ENCODE results near the gene BRD9. TPM values are rescaled to one million over a fixed set of nuclear protein-coding genes. Genes with fewer than 3 reads are reported as not detected.

BRD9 gene
- total RNA-seq, 2 experiments from 2014 or later = 46.7 to 49.7 TPM

- intact Hi-C loops (cut with DNase I, micrococcal nuclease) = no loop called here
- H3K9me3 Mint-ChIP-seq (ENCODE audit: low read depth) = no peaks in the 10 kb centered on the region
- CTCF ChIA-PET = no interaction called here
- H3K4me3 Mint-ChIP-seq = no peak overlapping the region
- no peak for DNase-seq
- H3K36me3 Mint-ChIP-seq (ENCODE audit: low read depth) = peaks cover 65% of the 10 kb centered on the region
- POLR2A ChIA-PET = no interaction called here
- H3K4me1 Mint-ChIP-seq = no peaks in the 10 kb centered on the region
- H3K27ac Mint-ChIP-seq = no peak overlapping the region
- no peaks in the 10 kb centered on the region for H3K27me3 Mint-ChIP-seq
- ATAC-seq = no peak
These were observed 20.3 kb downstream of the BRD9 start for GRCh38 chr5:872301-872700.

DNA sequence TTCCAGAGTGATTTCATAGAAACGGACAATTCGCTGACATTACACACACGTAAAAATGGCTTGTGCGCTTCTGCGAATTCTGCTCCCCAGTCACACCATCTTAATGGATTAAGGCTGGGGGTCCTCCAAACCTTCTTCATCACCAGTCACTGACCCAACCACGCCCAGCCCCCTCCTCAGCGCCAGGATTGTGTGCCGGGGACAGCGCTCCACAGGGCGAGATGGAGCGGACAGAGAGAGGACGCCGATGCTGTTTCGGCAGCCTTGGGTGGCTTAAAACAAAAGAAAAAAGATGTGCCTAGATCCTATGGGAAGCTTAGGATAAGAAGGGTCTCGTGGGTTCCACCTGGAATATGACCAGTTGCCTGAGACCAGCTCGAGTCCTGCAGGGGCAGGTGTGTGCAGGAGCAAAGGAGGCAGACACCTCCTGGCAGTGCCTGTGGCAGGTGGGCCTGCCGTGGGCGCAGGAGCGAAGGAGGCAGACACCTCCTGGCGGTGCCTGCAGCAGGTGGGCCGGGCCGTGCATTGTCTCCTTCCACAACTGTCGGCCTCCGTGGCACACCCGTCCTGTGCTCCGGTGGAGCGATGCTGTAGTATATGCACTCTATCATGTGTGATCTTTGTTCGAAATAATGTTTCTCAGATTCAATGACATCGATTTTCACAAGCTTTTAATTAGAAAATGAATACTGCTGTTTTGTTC, 20.9 kb downstream of the BRD9 start:
- ChIA-PET CTCF (no interaction called here), POLR2A (no interaction called here)
- no peaks in the 10 kb centered on the region for H3K9me3 Mint-ChIP-seq (ENCODE audit: low read depth)
- no peak overlapping the region for H3K27ac Mint-ChIP-seq
- no peaks in the 10 kb centered on the region for H3K27me3 Mint-ChIP-seq
- intact Hi-C loops (cut with DNase I, micrococcal nuclease) = no loop called here
- DNase-seq (no peak), ATAC-seq (no peak)
- peaks cover 62% of the 10 kb centered on the region for H3K36me3 Mint-ChIP-seq (ENCODE audit: low read depth)
- no peak overlapping the region for H3K4me3 Mint-ChIP-seq
- H3K4me1 Mint-ChIP-seq = no peaks in the 10 kb centered on the region

DNA sequence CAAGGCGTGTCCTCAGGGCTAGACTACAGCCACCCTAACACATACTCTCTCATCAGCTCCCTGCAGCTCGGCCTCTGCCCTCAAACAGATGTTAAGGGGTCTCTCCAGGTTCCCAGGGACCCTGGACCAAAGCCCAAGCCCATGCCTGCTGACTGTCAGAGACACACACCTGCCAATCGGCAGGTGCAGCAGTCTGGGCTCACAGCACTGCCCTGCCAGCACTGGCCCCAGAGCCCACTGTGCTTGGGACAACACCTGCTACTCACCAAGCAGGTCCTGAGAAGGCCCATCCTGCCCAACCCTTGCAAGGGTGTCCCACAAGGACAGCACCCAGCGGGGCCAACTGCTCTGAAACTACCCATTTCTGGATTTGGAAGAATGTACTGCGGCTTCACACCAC, 21.6 kb downstream of the BRD9 start:
- Mint-ChIP-seq H3K36me3 (ENCODE audit: low read depth) (peaks cover 61% of the 10 kb centered on the region), H3K27me3 (no peaks in the 10 kb centered on the region), H3K4me1 (no peaks in the 10 kb centered on the region), H3K4me3 (no peak overlapping the region), H3K27ac (no peak overlapping the region), H3K9me3 (ENCODE audit: low read depth) (no peaks in the 10 kb centered on the region)
- DNase-seq = no peak
- no peak for ATAC-seq
- ChIA-PET CTCF (no interaction called here), POLR2A (no interaction called here)
- intact Hi-C loops (cut with DNase I, micrococcal nuclease) = no loop called here

DNA sequence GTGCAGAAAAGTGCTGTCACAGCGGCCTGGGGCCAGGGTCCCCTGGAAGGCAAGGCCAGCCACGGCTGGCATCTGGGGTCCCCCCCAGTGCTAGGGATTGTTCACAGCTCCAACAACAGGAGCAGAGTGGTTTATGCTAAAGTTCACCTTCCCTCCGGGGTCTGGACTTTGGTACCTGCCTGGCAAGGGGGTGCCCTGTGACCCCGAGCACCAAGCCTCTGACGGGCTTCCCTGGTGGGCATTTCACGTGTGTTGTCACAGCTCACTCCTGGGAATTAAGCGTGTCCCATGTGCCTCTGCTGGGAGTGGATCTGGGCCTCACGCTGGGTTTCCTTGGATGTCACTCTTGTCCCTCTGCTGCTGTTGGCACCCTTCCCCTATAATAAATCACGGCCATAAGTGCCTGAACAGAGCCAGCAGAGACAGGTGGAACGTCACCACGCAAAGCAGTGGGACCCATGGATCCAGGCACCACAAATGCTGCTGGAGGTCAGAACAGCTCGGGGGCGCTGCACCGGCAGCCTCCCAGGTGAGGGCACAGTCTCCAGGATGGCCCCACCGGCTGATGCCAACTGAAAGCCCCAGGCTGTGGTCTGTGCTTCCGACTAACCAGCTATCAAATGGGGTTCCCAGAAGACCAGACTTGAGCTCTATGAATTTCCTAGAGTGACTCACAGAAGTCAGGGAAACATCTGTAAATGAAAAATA, 24.0 kb downstream of the BRD9 start:
- peaks cover 51% of the 10 kb centered on the region for H3K36me3 Mint-ChIP-seq (ENCODE audit: low read depth)
- H3K4me1 Mint-ChIP-seq = no peaks in the 10 kb centered on the region
- no peaks in the 10 kb centered on the region for H3K27me3 Mint-ChIP-seq
- no peak overlapping the region for H3K4me3 Mint-ChIP-seq
- CTCF ChIA-PET = no interaction called here
- POLR2A ChIA-PET = no interaction called here
- intact Hi-C loops (cut with DNase I, micrococcal nuclease) = no loop called here
- no peak overlapping the region for H3K27ac Mint-ChIP-seq
- ATAC-seq (no peak), DNase-seq (no peak)
- H3K9me3 Mint-ChIP-seq (ENCODE audit: low read depth) = no peaks in the 10 kb centered on the region

GRCh38 chr5:867300-867870, 25.2 kb downstream of the BRD9 start:
- Mint-ChIP-seq H3K36me3 (ENCODE audit: low read depth) (peaks cover 48% of the 10 kb centered on the region), H3K9me3 (ENCODE audit: low read depth) (no peaks in the 10 kb centered on the region), H3K27ac (no peak overlapping the region), H3K27me3 (no peaks in the 10 kb centered on the region), H3K4me1 (no peaks in the 10 kb centered on the region), H3K4me3 (no peak overlapping the region)
- ChIA-PET CTCF (no interaction called here), POLR2A (interaction anchor here (0.6 kb wide), 1 partner anchor 925 kb away, joined by 4 read pairs; no protein-coding TSS in a partner anchor)
- ATAC-seq (no peak), DNase-seq (no peak)
- intact Hi-C loops (cut with DNase I, micrococcal nuclease) = no loop called here

DNA sequence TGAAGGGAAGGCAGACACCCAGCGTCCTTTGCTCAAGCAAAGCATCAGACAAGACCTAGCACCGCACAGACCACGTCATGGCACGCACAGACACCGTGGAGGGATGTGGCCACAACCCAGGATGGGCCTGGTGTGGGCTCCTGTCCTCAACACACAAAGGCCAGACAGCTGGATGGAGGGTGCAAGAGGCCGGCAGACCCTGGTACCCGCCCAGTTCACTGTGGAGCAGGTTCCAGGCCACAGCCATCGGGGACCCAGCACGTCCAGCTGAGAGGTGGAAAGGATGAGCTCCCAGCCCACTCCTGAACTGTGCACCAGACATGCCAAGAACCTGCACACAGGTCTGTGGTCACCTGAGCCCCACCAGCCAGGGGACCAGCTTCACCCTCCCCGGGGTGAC, 26.8 kb downstream of the BRD9 start:
- DNase-seq (no peak), ATAC-seq (no peak)
- ChIA-PET CTCF (no interaction called here), POLR2A (no interaction called here)
- H3K4me3 Mint-ChIP-seq = no peak overlapping the region
- no peak overlapping the region for H3K27ac Mint-ChIP-seq
- intact Hi-C loops (cut with DNase I, micrococcal nuclease) = no loop called here
- H3K36me3 Mint-ChIP-seq (ENCODE audit: low read depth) = peaks cover 38% of the 10 kb centered on the region
- no peaks in the 10 kb centered on the region for H3K27me3 Mint-ChIP-seq
- H3K9me3 Mint-ChIP-seq (ENCODE audit: low read depth) = no peaks in the 10 kb centered on the region
- H3K4me1 Mint-ChIP-seq = no peaks in the 10 kb centered on the region

GRCh38 chr5:865168-865521, 27.5 kb downstream of the BRD9 start:
- ChIA-PET CTCF (no interaction called here), POLR2A (no interaction called here)
- H3K4me1 Mint-ChIP-seq = no peaks in the 10 kb centered on the region
- no peaks in the 10 kb centered on the region for H3K27me3 Mint-ChIP-seq
- H3K27ac Mint-ChIP-seq = no peak overlapping the region
- intact Hi-C loops (cut with DNase I, micrococcal nuclease) = no loop called here
- peaks cover 31% of the 10 kb centered on the region for H3K36me3 Mint-ChIP-seq (ENCODE audit: low read depth)
- H3K4me3 Mint-ChIP-seq = no peak overlapping the region
- ATAC-seq = no peak
- H3K9me3 Mint-ChIP-seq (ENCODE audit: low read depth) = no peaks in the 10 kb centered on the region
- no peak for DNase-seq

- Mint-ChIP-seq H3K27ac (no peak overlapping the region), H3K4me3 (no peak overlapping the region), H3K27me3 (no peaks in the 10 kb centered on the region), H3K4me1 (no peaks in the 10 kb centered on the region), H3K9me3 (ENCODE audit: low read depth) (no peaks in the 10 kb centered on the region), H3K36me3 (ENCODE audit: low read depth) (peaks cover 30% of the 10 kb centered on the region)
- ChIA-PET CTCF (no interaction called here), POLR2A (no interaction called here)
- ATAC-seq (no peak), DNase-seq (no peak)
- intact Hi-C loops (cut with DNase I, micrococcal nuclease) = no loop called here
These were observed 28.0 kb downstream of the BRD9 start for GRCh38 chr5:864492-865167.

GRCh38 chr5:863244-863805, 29.3 kb downstream of the BRD9 start:
- ATAC-seq = no peak
- H3K4me3 Mint-ChIP-seq = no peak overlapping the region
- H3K27ac Mint-ChIP-seq = no peak overlapping the region
- ChIA-PET POLR2A (no interaction called here), CTCF (interaction anchor here (0.5 kb wide), 1 partner anchor 98 kb away, joined by 3 read pairs; no protein-coding TSS in a partner anchor)
- H3K9me3 Mint-ChIP-seq (ENCODE audit: low read depth) = no peaks in the 10 kb centered on the region
- intact Hi-C loops (cut with DNase I, micrococcal nuclease) = no loop called here
- H3K4me1 Mint-ChIP-seq = no peaks in the 10 kb centered on the region
- peaks cover 22% of the 10 kb centered on the region for H3K36me3 Mint-ChIP-seq (ENCODE audit: low read depth)
- no peak for DNase-seq
- no peaks in the 10 kb centered on the region for H3K27me3 Mint-ChIP-seq

DNA sequence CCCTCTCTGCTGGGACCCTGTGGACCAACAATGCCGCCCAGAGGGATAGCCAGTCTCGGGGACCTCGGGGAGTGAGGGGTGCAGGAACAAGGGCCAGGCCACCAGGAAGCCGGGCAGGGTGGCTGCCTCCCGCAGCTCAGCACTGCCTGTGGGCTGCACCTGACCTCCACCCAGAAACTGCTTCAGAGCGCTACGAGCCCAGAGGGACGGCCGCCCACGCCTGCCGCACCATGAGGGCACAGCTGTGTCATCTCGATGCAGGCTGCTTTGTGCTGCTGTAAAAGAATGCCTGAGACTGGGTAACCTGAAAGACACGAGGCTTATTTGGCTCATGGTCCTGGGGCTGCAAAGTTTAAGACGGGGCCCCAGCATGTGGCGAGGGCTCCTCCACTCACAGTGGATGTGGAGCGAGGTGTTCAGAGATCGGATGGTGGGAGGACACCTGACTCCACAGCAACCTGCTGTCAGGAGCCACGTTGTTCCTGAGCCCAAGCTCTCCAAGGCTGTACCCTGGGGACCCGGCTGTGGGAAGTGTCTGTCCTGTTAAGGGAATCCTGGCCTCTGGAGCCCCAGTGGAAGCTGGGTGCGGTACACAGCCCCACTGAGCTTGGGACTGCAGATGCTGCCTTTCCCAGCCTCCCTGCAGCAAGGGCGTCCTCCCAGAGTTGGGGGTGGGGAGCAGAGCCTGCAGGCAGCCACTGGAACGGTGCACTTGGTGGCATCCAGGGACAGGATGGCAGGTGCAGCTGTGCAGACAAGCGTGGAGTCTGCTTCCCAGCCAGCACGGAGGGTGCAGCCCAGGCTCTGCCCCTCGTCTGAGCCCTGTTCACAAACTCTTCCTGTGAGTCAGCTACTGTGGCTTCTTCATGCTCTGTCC, 30.0 kb downstream of the BRD9 start:
- Mint-ChIP-seq H3K36me3 (ENCODE audit: low read depth) (peaks cover 15% of the 10 kb centered on the region), H3K27me3 (no peaks in the 10 kb centered on the region), H3K4me3 (no peak overlapping the region), H3K4me1 (no peaks in the 10 kb centered on the region), H3K27ac (no peak overlapping the region), H3K9me3 (ENCODE audit: low read depth) (no peaks in the 10 kb centered on the region)
- POLR2A ChIA-PET = no interaction called here
- ATAC-seq (no peak), DNase-seq (no peak)
- intact Hi-C loops (cut with DNase I, micrococcal nuclease) = no loop called here
- CTCF ChIA-PET = interaction anchor here (0.5 kb wide), 1 partner anchor 97 kb away, joined by 3 read pairs; no protein-coding TSS in a partner anchor

Measured in activated CD4-positive, alpha-beta T cell treated with anti-CD3 and anti-CD28 coated beads for 36 hours (primary cell).